HepG2 (cell line): ENCODE results near the gene VAPA. TPM values are rescaled to one million over a fixed set of nuclear protein-coding genes. Genes with fewer than 3 reads are reported as not detected.

ENCODE experiments used
- ARID5B ChIP-seq: IDR thresholded peaks from 2 replicates; pipeline ENCODE4 v1.4.0; 2020; ENCODE audit warnings: mild to moderate bottlenecking, missing genetic modification reagents
- ERF ChIP-seq: IDR thresholded peaks from 2 replicates; pipeline ENCODE4 v1.6.1; 2018; ENCODE audit warnings: missing biosample characterization, missing genetic modification reagents
- IKZF5 ChIP-seq: IDR thresholded peaks from 2 replicates; pipeline ENCODE4 v1.6.1; 2018; ENCODE audit warnings: missing genetic modification reagents, mild to moderate bottlenecking, missing compliant biosample characterization
- POLR2AphosphoS2 ChIP-seq: IDR thresholded peaks from 2 replicates; pipeline ENCODE4 v1.6.1; 2011; ENCODE audit warnings: low read depth, low read length, improper control_type of control experiment
- ZNF317 ChIP-seq: sonication (generic); formaldehyde crosslinking; IDR thresholded peaks from 2 replicates; pipeline ENCODE4 v1.5.0; 2020; ENCODE audit warnings: mild to moderate bottlenecking, missing genetic modification reagents
- ZNF772 ChIP-seq: sonication (generic); formaldehyde crosslinking; IDR thresholded peaks from 2 replicates; pipeline ENCODE4 v1.5.0; 2020; ENCODE audit warnings: mild to moderate bottlenecking, missing genetic modification reagents
- polyA plus RNA-seq, 8 experiments: library from polyadenylated mRNA; depleted of rRNA in 3 of 8; stranded (reverse) in 7 of 8; unstranded in 1 of 8; fragments of >200 nt; fragmentation: Illumina TruSeq in 4 of 8; extraction: Trizol in 4 of 8; gene quantifications; 2 replicates each; pipeline versions ENCODE4 v1.2.1 to v1.2.3, GENCODE V29; 2011 to 2016; ENCODE audit warnings: low read depth in 4 of 8, missing spikeins in 1 of 8, mixed read lengths in 1 of 8; ENCODE audit not compliant: insufficient read depth in 1 of 8
- total RNA-seq, 5 experiments: library from RNA; depleted of rRNA; stranded (reverse); fragments of >200 nt; fragmentation: Illumina TruSeq; extraction: Trizol; gene quantifications; 2 replicates each; pipeline ENCODE4 v1.2.3, GENCODE V29; 2016; ENCODE audit warnings: low read depth in 1 of 5
- TF ChIP-seq, protein P1 (sequence below): sonication (generic); formaldehyde crosslinking; IDR thresholded peaks from 2 replicates; pipeline ENCODE4 v1.5.1; 2020; ENCODE audit warnings: missing genetic modification reagents, mild to moderate bottlenecking, borderline replicate concordance

VAPA gene
- total and polyA plus RNA-seq, 2 of the 13 experiments (the other 11 are each of a cell fraction or from before 2014, with no cell fraction given): 167 to 294 TPM

GRCh38 chr18:9971313-9971920 is 57.6 kb downstream of the VAPA start (continued):
- TF ChIP-seq IKZF5 (no peak), ZNF772 (CRISPR knock-in tag) (no peak), ARID5B (no peak), ERF (0 out of 2 replicates have a peak, but pooled peaks have one; percentile 45), POLR2AphosphoS2 (no peak), ZNF317 (CRISPR knock-in tag) (no peak)
- TF ChIP-seq, protein P1, sequence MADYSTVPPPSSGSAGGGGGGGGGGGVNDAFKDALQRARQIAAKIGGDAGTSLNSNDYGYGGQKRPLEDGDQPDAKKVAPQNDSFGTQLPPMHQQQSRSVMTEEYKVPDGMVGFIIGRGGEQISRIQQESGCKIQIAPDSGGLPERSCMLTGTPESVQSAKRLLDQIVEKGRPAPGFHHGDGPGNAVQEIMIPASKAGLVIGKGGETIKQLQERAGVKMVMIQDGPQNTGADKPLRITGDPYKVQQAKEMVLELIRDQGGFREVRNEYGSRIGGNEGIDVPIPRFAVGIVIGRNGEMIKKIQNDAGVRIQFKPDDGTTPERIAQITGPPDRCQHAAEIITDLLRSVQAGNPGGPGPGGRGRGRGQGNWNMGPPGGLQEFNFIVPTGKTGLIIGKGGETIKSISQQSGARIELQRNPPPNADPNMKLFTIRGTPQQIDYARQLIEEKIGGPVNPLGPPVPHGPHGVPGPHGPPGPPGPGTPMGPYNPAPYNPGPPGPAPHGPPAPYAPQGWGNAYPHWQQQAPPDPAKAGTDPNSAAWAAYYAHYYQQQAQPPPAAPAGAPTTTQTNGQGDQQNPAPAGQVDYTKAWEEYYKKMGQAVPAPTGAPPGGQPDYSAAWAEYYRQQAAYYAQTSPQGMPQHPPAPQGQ: no peak
- TF ChIP-seq, all 625 proteins: peak for 7
